ENCODE measurements around the gene USP2.

DNA sequence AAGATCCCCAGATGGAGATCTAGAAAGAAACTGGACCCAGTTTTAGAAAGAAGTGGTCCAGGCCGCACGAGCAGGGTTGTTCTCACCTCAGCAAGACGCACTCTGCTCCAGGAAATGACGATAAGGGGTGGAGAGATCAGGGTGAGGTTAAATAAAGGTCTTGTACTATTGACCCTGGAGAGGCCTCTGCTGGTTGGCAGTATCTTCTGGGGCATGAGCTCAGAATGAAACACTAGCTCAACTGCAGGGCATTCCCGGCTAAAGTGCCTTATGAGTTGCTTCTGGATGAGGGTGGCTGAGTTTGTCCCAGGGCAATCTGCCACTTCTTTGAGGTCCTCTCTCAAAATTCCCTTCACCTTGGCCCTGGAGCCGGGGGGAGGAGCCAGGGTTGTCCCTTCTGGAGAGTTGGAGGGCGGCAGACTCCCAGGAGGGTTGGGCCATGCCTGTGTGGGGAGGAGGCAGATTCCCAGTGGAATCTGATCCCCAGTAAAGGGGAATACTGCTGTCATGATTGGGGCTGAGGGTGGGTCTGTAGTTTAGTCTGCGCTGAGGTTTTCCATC is 10.9 kb downstream of the USP2 start:
- TF ChIP-seq TOX (CRISPR knock-in tag; IDR thresholded peaks at IDR 0.05; ENCODE audit: borderline replicate concordance), result no peak
- no peak for TF ChIP-seq ZNF8 (CRISPR knock-in tag; IDR thresholded peaks at IDR 0.05)
- TF ChIP-seq, protein P1, sequence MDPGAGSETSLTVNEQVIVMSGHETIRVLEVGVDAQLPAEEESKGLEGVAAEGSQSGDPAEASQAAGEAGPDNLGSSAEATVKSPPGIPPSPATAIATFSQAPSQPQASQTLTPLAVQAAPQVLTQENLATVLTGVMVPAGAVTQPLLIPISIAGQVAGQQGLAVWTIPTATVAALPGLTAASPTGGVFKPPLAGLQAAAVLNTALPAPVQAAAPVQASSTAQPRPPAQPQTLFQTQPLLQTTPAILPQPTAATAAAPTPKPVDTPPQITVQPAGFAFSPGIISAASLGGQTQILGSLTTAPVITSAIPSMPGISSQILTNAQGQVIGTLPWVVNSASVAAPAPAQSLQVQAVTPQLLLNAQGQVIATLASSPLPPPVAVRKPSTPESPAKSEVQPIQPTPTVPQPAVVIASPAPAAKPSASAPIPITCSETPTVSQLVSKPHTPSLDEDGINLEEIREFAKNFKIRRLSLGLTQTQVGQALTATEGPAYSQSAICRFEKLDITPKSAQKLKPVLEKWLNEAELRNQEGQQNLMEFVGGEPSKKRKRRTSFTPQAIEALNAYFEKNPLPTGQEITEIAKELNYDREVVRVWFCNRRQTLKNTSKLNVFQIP (CRISPR knock-in tag; IDR thresholded peaks at IDR 0.05; ENCODE audit: borderline replicate concordance, low read depth), result no peak
- no peak for TF ChIP-seq TCF4 (CRISPR knock-in tag; IDR thresholded peaks at IDR 0.05; ENCODE audit: borderline replicate concordance)
- TF ChIP-seq ZFP3 (CRISPR knock-in tag; IDR thresholded peaks at IDR 0.05), result no peak
- TF ChIP-seq, protein P2, sequence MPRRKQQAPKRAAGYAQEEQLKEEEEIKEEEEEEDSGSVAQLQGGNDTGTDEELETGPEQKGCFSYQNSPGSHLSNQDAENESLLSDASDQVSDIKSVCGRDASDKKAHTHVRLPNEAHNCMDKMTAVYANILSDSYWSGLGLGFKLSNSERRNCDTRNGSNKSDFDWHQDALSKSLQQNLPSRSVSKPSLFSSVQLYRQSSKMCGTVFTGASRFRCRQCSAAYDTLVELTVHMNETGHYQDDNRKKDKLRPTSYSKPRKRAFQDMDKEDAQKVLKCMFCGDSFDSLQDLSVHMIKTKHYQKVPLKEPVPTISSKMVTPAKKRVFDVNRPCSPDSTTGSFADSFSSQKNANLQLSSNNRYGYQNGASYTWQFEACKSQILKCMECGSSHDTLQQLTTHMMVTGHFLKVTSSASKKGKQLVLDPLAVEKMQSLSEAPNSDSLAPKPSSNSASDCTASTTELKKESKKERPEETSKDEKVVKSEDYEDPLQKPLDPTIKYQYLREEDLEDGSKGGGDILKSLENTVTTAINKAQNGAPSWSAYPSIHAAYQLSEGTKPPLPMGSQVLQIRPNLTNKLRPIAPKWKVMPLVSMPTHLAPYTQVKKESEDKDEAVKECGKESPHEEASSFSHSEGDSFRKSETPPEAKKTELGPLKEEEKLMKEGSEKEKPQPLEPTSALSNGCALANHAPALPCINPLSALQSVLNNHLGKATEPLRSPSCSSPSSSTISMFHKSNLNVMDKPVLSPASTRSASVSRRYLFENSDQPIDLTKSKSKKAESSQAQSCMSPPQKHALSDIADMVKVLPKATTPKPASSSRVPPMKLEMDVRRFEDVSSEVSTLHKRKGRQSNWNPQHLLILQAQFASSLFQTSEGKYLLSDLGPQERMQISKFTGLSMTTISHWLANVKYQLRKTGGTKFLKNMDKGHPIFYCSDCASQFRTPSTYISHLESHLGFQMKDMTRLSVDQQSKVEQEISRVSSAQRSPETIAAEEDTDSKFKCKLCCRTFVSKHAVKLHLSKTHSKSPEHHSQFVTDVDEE (CRISPR knock-in tag; IDR thresholded peaks at IDR 0.05), result no peak
- TF ChIP-seq, protein P3, sequence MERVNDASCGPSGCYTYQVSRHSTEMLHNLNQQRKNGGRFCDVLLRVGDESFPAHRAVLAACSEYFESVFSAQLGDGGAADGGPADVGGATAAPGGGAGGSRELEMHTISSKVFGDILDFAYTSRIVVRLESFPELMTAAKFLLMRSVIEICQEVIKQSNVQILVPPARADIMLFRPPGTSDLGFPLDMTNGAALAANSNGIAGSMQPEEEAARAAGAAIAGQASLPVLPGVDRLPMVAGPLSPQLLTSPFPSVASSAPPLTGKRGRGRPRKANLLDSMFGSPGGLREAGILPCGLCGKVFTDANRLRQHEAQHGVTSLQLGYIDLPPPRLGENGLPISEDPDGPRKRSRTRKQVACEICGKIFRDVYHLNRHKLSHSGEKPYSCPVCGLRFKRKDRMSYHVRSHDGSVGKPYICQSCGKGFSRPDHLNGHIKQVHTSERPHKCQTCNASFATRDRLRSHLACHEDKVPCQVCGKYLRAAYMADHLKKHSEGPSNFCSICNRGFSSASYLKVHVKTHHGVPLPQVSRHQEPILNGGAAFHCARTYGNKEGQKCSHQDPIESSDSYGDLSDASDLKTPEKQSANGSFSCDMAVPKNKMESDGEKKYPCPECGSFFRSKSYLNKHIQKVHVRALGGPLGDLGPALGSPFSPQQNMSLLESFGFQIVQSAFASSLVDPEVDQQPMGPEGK (CRISPR knock-in tag; IDR thresholded peaks at IDR 0.05; ENCODE audit: borderline replicate concordance), result no peak

Measured in SK-N-SH treated with all-trans-retinoic acid at 6 μM for 48 hours (cell line).